Stimulated activated effector memory CD8-positive, alpha-beta T cell treated with anti-CD3 and anti-CD28 coated beads, Interleukin-12 subunit alpha, Interleukin-12 subunit beta, amount 100 ng/mL, for 72 hours (primary cell): ENCODE results near the gene TNS2.

Experiments
- ATAC-seq: fragments of 150-1000 bp; cut with Tn5 transposase; 2 replicates; pipeline ENCODE4 v1.10.0; 2021
- DNase-seq, 2 donors: peaks; one replicate each; pipeline ENCODE4 v3.0.0; 2021 to 2022; ENCODE audit warnings: low spot score in 2 of 2
- H3K27ac Mint-ChIP-seq: one replicate; pipeline ENCODE4 v1.8.0; 2022; ENCODE audit warnings: mild to moderate bottlenecking, mixed read lengths
- H3K36me3 Mint-ChIP-seq: one replicate; pipeline ENCODE4 v1.8.0; 2022; ENCODE audit warnings: mild to moderate bottlenecking, mixed read lengths
- H3K4me1 Mint-ChIP-seq: one replicate; pipeline ENCODE4 v1.8.0; 2022; ENCODE audit warnings: mixed read lengths
- H3K4me3 Mint-ChIP-seq: one replicate; pipeline ENCODE4 v1.8.0; 2022; ENCODE audit warnings: mild to moderate bottlenecking, mixed read lengths
- H3K9me3 Mint-ChIP-seq: one replicate; pipeline ENCODE4 v1.8.0; 2022; ENCODE audit warnings: mixed read lengths

TNS2 gene

GRCh38 chr12:53069621-53070410, 20.0 kb downstream of the TNS2 start:
- ATAC-seq (no peak), DNase-seq (no peak)
- no peak overlapping the region for H3K4me3 Mint-ChIP-seq
- H3K9me3 Mint-ChIP-seq: no peaks in the 10 kb centered on the region
- peak overlapping the region; percentile 72 for H3K27ac Mint-ChIP-seq
- peaks cover 65% of the 10 kb centered on the region for H3K4me1 Mint-ChIP-seq
- peaks cover 87% of the 10 kb centered on the region for H3K36me3 Mint-ChIP-seq

DNA sequence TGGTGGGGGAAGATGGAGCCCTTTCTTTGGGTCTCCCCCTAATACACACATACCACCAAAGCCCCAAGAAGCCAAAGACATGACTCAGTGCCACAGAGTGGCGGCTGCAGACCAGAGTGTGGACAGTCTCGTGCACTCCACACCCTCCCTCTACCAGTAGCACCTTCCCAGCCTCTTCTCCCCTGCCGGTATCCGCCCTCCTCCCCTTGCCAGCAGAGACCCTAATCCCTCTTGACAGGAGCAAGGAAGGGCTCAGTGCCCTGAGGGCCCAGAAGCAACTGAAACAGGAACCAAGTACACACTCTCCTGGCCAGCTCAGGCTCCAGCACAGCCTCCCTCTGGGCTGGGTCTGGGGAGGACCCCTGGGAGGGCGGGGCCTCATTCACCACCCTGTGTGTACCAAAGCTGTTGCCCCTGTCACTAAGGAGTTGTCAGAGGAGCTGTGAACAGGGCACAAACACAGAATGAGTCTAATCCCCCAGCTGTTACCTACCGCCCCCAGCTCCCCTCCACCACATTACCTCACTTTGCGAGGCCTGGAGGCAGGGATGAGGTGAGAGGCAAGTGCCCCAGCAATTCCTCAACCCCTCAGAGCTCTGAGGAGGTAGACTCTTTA, 21.1 kb downstream of the TNS2 start:
- H3K36me3 Mint-ChIP-seq: peaks cover 87% of the 10 kb centered on the region
- peak overlapping the region; percentile 72 for H3K27ac Mint-ChIP-seq

GRCh38 chr12:53071591-53072551, 22.0 kb downstream of the TNS2 start:
- Mint-ChIP-seq H3K4me3 (no peak overlapping the region), H3K27ac (peak overlapping the region; percentile 72)

More for the DNA sequence above, 21.1 kb downstream of the TNS2 start:
- no peak for ATAC-seq
- DNase-seq: no peak
- Mint-ChIP-seq H3K4me3 (no peak overlapping the region), H3K9me3 (no peaks in the 10 kb centered on the region), H3K4me1 (peaks cover 65% of the 10 kb centered on the region)

GRCh38 chr12:53073881-53074280, 24.0 kb downstream of the TNS2 start:
- H3K9me3 Mint-ChIP-seq: no peaks in the 10 kb centered on the region
- no peak for DNase-seq
- peaks cover 78% of the 10 kb centered on the region for H3K36me3 Mint-ChIP-seq
- ATAC-seq: no peak
- H3K4me1 Mint-ChIP-seq: peaks cover 64% of the 10 kb centered on the region
- H3K27ac Mint-ChIP-seq: peak overlapping the region; percentile 93
- no peak overlapping the region for H3K4me3 Mint-ChIP-seq

More at GRCh38 chr12:53071591-53072551, 22.0 kb downstream of the TNS2 start:
- Mint-ChIP-seq H3K36me3 (peaks cover 87% of the 10 kb centered on the region), H3K4me1 (peaks cover 64% of the 10 kb centered on the region), H3K9me3 (no peaks in the 10 kb centered on the region)
- ATAC-seq (no peak), DNase-seq (no peak)

GRCh38 chr12:53074283-53074998, 24.6 kb downstream of the TNS2 start:
- DNase-seq (no peak), ATAC-seq (no peak)
- Mint-ChIP-seq H3K36me3 (peaks cover 81% of the 10 kb centered on the region), H3K27ac (peak overlapping the region; percentile 93), H3K4me1 (peaks cover 61% of the 10 kb centered on the region), H3K4me3 (no peak overlapping the region), H3K9me3 (no peaks in the 10 kb centered on the region)

DNA sequence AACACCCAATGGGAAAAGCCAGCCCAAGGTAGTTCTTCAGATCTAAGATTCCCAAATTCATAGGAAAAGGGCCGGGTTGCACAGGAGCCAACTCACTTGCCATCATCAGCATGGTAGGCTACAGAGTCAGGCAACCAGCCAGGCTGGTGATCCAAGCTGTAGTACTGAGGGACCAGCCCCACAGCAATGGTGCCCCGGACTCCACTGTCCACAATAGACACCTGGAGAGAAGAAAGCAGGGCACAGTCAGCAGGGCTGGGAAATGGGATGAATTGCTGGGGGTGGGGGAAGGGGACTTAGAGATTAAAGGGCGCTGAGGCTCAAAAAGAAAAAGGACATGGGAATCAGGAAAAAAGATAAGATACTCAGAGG, 25.1 kb downstream of the TNS2 start:
- peak overlapping the region; percentile 93 for H3K27ac Mint-ChIP-seq
- H3K36me3 Mint-ChIP-seq: peaks cover 84% of the 10 kb centered on the region
- no peak overlapping the region for H3K4me3 Mint-ChIP-seq
- H3K4me1 Mint-ChIP-seq: peaks cover 64% of the 10 kb centered on the region
- no peak for DNase-seq
- no peaks in the 10 kb centered on the region for H3K9me3 Mint-ChIP-seq
- no peak for ATAC-seq

DNA sequence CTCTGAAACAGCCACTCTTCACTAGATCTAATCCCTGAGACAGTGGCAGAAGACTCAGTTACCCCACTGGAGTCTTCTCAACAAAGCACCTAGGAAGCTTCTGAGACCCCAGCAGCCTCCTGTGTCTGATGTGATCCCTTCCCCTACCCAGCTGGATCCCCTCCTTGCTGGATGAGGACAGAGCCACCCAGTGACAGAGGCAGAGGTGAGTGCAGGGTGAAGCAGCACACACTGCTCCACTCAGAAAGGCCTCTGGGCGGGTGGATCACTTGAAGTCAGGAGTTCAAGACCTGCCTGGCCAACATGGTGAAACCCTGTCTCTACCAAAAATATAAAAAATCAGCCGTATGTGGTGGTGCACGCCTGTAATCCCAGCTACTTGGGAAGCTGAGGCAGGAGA, 26.6 kb downstream of the TNS2 start:
- ATAC-seq (no peak), DNase-seq (no peak)
- no peak overlapping the region for H3K4me3 Mint-ChIP-seq
- peaks cover 63% of the 10 kb centered on the region for H3K4me1 Mint-ChIP-seq
- peak overlapping the region; percentile 52 for H3K27ac Mint-ChIP-seq
- peaks cover 71% of the 10 kb centered on the region for H3K36me3 Mint-ChIP-seq
- H3K9me3 Mint-ChIP-seq: no peaks in the 10 kb centered on the region

DNA sequence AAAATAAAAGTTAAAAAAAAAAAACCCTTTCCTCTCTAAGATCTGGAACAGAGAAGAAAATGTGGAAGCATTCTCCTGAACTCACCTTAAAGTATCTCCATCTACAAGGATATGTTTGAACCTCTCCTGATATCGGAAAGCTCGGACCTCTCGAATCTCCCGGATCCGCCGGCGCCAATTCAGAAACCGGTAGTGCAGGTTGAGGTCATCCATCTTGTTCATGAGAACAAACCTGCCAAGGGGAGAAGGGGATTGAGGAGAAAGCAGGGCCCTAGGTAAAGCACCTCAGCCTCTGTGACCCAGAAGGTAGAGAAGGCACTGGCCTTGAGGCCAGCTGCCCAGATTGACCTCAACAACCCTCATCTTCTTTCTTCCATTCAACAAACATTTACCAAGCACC, 27.2 kb downstream of the TNS2 start:
- peaks cover 66% of the 10 kb centered on the region for H3K36me3 Mint-ChIP-seq
- H3K4me3 Mint-ChIP-seq: peak overlapping the region; percentile 86
- DNase-seq (no peak), ATAC-seq (no peak)
- peaks cover 58% of the 10 kb centered on the region for H3K4me1 Mint-ChIP-seq
- H3K27ac Mint-ChIP-seq: peak overlapping the region; percentile 52
- no peaks in the 10 kb centered on the region for H3K9me3 Mint-ChIP-seq

DNA sequence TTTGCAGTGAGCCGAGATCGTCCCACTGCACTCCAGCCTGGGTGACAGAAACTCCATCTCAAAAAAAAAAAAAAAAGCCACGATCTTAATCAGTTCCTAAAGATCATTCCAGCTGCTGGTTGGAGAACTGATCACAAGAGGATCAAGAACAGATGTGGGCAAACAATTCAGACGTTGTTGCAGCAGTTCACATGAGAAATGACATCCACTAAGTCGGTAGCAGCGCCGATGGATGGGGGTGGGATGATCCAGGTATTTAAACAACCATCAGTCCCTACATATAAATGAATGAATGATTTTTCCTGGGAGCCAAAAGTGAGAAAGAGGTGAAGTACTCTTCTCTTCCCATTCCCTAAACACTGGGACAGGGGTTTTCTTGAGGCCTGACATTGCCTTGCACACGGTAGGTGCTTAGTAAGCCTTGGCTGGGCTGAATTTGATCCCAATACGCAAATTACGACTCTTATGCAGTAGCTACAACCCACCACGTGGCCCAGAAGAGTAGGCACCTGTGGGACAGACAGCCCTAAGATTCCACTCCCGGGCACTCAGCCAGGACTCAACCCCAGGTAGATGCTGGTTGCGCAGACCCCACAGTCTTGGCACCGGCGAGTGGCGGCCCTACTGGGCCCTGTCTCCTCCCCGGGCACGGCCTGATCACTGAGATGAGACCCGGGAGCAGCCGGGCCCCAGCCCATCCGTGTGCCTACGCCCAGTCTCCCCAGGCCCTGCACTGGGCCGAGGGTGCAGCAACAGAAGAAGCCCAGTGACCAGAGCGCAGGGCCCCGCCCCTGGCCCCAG, 28.8 kb downstream of the TNS2 start:
- H3K4me3 Mint-ChIP-seq: peak overlapping the region; percentile 86
- H3K4me1 Mint-ChIP-seq: peaks cover 55% of the 10 kb centered on the region
- DNase-seq (no peak), ATAC-seq (peak; percentile 42)
- H3K36me3 Mint-ChIP-seq: peaks cover 50% of the 10 kb centered on the region
- peak overlapping the region; percentile 95 for H3K27ac Mint-ChIP-seq
- no peaks in the 10 kb centered on the region for H3K9me3 Mint-ChIP-seq

- peak within 1 kb of the TSS; percentile 86 for H3K4me3 Mint-ChIP-seq
- DNase-seq (peak; percentile 100), ATAC-seq (peak; percentile 98)
- H3K27ac Mint-ChIP-seq: peak within 1 kb of the TSS; percentile 95
- H3K9me3 Mint-ChIP-seq: no peaks in the 10 kb centered on the region
- peaks cover 49% of the 10 kb centered on the region for H3K4me1 Mint-ChIP-seq
- H3K36me3 Mint-ChIP-seq: peaks cover 41% of the 10 kb centered on the region
These were observed 29.6 kb downstream of the TNS2 start, which contains the start of gene SPRYD3 for GRCh38 chr12:53079226-53080117. TSS of gene SPRYD3 (minus strand) at chr12:53079390. CDS start at chr12:53079333, 57 bp downstream.

GRCh38 chr12:53082637-53083175, 32.8 kb downstream of the TNS2 start:
- no peak for ATAC-seq
- no peak overlapping the region for H3K27ac Mint-ChIP-seq
- DNase-seq: no peak

GRCh38 chr12:53086361-53086760, 36.5 kb downstream of the TNS2 start:
- Mint-ChIP-seq H3K36me3 (no peaks in the 10 kb centered on the region), H3K4me1 (no peaks in the 10 kb centered on the region), H3K27ac (no peak overlapping the region), H3K9me3 (no peaks in the 10 kb centered on the region), H3K4me3 (no peak overlapping the region)
- DNase-seq (no peak), ATAC-seq (no peak)

More at GRCh38 chr12:53082637-53083175, 32.8 kb downstream of the TNS2 start:
- H3K4me1 Mint-ChIP-seq: peaks cover 21% of the 10 kb centered on the region
- peaks cover 13% of the 10 kb centered on the region for H3K36me3 Mint-ChIP-seq
- no peak overlapping the region for H3K4me3 Mint-ChIP-seq
- H3K9me3 Mint-ChIP-seq: no peaks in the 10 kb centered on the region

GRCh38 chr12:53090105-53090504, 40.2 kb downstream of the TNS2 start:
- no peaks in the 10 kb centered on the region for H3K4me1 Mint-ChIP-seq
- H3K4me3 Mint-ChIP-seq: no peak overlapping the region
- DNase-seq (no peak), ATAC-seq (no peak)
- H3K9me3 Mint-ChIP-seq: no peaks in the 10 kb centered on the region
- no peak overlapping the region for H3K27ac Mint-ChIP-seq
- no peaks in the 10 kb centered on the region for H3K36me3 Mint-ChIP-seq
